Testis (tissue), 3 donors: ENCODE data around the gene CFAP299. TPM values are rescaled to one million over a fixed set of nuclear protein-coding genes. Genes with fewer than 3 reads are reported as not detected.
"Not testable (repeated sequence)": the region's sequence is repeated elsewhere in the genome, so short reads cannot be mapped to it uniquely, and the experiment has no call there.

Experiments used
- DNase-seq: peaks from one replicate; pipeline ENCODE4 v3.0.0-alpha.2; 2019
- H3K27ac ChIP-seq, 2 donors: fragments of 200-600 bp; sonication (generic); one replicate each; pipeline ENCODE4 v1.5.1; 2019
- H3K27me3 ChIP-seq: fragments of 200-600 bp; sonication (generic); one replicate; pipeline ENCODE4 v1.5.1; 2019
- H3K36me3 ChIP-seq: fragments of 200-600 bp; sonication (generic); one replicate; pipeline ENCODE4 v1.5.1; 2017; ENCODE audit warnings: low read depth; ENCODE audit errors: missing control alignments
- H3K4me1 ChIP-seq: fragments of 200-600 bp; sonication (generic); one replicate; pipeline ENCODE4 v1.5.1; 2019
- H3K4me3 ChIP-seq, 2 donors: fragments of 200-600 bp; sonication (generic); one replicate each; pipeline ENCODE4 v1.5.1; 2017 to 2019
- H3K9me3 ChIP-seq: fragments of 200-600 bp; sonication (generic); one replicate; pipeline ENCODE4 v1.5.1; 2017
- POLR2A ChIP-seq: fragments of 450-650 bp; IDR thresholded peaks from one replicate; pipeline ENCODE4 v1.6.1; 2017; ENCODE audit warnings: antibody characterized with exemption, mild to moderate bottlenecking, moderate library complexity
- WGBS, 2 donors: methylation state at CpG; one replicate each; pipeline ENCODE4 v1.1.5; 2018; 5-methylcytosine and 5-hydroxymethylcytosine counted together
- intact Hi-C: fragments of 100-400 bp; cut with DNase I; formaldehyde crosslinking; loops from one replicate; pipeline ENCODE4 v1.15.1; 2023; ENCODE audit warnings: low total_unique reads
- polyA plus RNA-seq: library from polyadenylated mRNA; stranded (reverse); fragments of 350-450 nt; fragmentation: Illumina TruSeq; extraction: RNeasy Lipid Tissue Mini Kit (QIAGEN cat#74804); gene quantifications from one replicate; pipeline ENCODE4 v1.2.3, GENCODE V29; 2014; ENCODE audit warnings: low read depth, low replicate concordance; ENCODE audit not compliant: insufficient read depth
- total RNA-seq, 2 donors: library from RNA; depleted of rRNA; stranded (reverse); fragments of >200 nt; gene quantifications; one replicate each; pipeline ENCODE4 v1.2.3, GENCODE V29; 2016
- TF ChIP-seq, protein P1 (sequence below), 3 experiments: fragments of 450-650 bp in 2 of 3; fragments of 200-600 bp in 1 of 3; sonication (generic) in 1 of 3; IDR thresholded peaks; one replicate each; pipeline ENCODE4 v1.5.1; 2016 to 2019; ENCODE audit warnings: antibody characterized with exemption in 3 of 3, mild to moderate bottlenecking in 2 of 3, moderate library complexity in 1 of 3

The CFAP299 gene
- total and polyA plus RNA-seq, 3 donors from 2014 or later = 18.1 to 51.9 (median 21.4) TPM

DNA sequence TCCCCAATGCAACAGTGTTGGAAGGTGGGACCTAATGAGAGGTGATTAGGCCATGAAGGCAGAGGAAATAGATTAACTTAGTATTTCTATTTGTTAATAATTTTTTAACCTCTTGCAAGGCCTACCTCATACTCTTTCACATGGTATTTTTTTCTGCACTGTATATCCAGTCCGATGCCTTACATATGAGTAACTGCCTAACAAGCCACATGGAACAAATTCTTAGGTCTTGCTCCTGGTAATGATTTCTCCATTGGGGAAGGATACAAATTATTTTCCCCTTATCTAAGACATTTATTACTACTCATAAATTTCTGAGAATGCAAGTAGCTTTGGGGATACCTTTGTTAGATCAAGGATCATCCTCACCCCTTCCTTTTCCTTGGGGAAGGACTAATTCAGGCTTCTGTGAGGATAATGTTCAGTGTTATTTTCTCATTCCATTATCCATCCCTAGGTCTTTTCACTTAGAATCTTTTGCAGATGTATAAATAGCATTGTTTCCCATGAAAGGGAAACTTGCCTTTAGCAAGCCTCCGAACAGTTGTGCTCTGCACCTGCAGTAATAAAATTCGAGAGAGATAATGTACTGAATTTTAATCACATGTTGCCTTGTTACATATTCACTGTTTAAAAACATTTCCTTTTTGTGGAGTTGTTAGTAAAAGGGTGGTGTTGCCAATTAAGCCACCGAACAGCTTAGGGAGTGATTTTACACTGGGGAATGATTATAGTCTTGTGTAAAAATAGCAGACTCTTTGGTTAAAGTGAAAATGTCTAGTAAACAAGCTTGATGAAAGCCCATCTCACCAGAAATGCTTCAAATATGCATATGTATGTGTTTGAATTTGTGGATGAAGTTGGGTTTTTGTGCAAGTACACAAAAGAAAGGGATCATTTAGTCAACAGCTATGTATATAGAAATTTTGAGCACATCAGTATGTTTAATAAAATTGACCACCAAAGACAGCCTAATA lies 89.9 kb downstream of the CFAP299 start:
- H3K9me3 ChIP-seq = no peaks in the 10 kb centered on the region
- intact Hi-C loops = no loop called here
- no peak for DNase-seq
- H3K27ac ChIP-seq = no peak overlapping the region
- no peak overlapping the region for H3K4me3 ChIP-seq
- no peak for TF ChIP-seq POLR2A
- TF ChIP-seq, protein P1, sequence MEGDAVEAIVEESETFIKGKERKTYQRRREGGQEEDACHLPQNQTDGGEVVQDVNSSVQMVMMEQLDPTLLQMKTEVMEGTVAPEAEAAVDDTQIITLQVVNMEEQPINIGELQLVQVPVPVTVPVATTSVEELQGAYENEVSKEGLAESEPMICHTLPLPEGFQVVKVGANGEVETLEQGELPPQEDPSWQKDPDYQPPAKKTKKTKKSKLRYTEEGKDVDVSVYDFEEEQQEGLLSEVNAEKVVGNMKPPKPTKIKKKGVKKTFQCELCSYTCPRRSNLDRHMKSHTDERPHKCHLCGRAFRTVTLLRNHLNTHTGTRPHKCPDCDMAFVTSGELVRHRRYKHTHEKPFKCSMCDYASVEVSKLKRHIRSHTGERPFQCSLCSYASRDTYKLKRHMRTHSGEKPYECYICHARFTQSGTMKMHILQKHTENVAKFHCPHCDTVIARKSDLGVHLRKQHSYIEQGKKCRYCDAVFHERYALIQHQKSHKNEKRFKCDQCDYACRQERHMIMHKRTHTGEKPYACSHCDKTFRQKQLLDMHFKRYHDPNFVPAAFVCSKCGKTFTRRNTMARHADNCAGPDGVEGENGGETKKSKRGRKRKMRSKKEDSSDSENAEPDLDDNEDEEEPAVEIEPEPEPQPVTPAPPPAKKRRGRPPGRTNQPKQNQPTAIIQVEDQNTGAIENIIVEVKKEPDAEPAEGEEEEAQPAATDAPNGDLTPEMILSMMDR (IDR thresholded peaks at IDR 0.05) = no peak
- no peaks in the 10 kb centered on the region for H3K27me3 ChIP-seq
- WGBS, 2 donors = 42 to 49% methylated on average over 4 of the region's 4 CpGs
- no peaks in the 10 kb centered on the region for H3K4me1 ChIP-seq
- H3K36me3 ChIP-seq = no peaks in the 10 kb centered on the region

DNA sequence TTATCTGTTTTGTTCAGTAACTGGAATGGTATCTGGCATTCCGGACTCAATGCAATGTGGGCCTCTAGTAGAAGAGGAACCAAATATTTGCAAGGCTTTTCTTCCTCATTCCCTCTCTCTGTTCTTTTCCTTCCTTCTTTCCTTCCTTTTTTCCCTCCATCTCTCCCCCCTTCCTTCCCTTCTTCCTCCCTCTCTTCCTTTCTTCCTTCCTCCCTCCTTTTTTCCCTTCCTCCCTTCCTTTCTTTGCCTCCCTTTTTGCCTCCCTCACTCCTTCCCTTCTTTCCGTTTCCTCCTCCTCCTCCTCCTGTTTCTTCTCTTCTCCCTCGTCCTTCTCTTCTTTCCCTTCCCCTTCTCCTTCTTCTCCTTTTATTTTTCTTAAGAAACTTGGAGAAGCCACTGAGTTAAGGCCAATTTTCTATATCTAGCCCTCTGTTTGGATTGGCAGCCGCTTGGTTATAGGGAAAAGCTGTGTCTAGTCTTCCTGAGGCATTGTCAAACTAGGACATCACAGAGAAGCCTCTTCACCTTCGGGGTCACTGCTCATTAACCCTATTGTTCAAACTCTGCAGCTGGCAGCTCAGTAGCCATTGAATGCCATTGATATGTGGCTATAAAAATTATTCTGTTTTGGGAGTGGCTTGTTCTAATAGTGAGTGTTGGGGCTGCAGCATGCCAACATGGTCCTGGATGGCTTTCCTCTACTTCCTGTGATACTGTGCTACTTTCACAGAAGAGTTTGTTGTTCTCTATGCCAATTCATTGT lies 95.9 kb downstream of the CFAP299 start:
- Histone ChIP-seq H3K27me3 (no peaks in the 10 kb centered on the region), H3K9me3 (no peaks in the 10 kb centered on the region), H3K4me1 (no peaks in the 10 kb centered on the region), H3K36me3 (no peaks in the 10 kb centered on the region), H3K27ac (no peak overlapping the region), H3K4me3 (no peak overlapping the region)
- DNase-seq = no peak
- TF ChIP-seq POLR2A = no peak
- TF ChIP-seq, protein P1 (IDR thresholded peaks at IDR 0.05) = no peak
- intact Hi-C loops = no loop called here
- 85 to 90% methylated on average over 5 of the region's 5 CpGs for WGBS, 2 donors

DNA sequence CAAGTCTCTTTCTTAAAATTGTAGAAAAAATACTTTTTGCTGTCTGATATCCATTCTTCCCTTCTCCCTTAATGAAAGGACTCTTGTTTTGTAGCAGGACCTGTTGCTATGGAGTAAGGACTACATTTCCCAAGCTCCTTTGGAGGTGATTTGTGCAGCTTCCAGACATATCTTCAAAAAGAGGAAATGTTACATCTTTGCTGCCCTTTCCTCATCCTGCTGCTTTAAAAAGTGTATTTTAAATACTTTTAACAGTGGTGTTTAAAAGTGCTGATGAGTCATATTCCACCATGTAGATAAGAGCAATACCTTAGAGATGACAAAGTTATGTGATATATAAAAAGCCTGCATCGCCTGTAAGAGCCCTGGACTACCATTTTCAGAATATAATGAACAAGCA lies 98.7 kb downstream of the CFAP299 start:
- intact Hi-C loops = no loop called here
- no peak overlapping the region for H3K27ac ChIP-seq
- H3K27me3 ChIP-seq = no peaks in the 10 kb centered on the region
- DNase-seq = no peak
- no peak for TF ChIP-seq POLR2A
- TF ChIP-seq, protein P1 (IDR thresholded peaks at IDR 0.05) = no peak
- no peaks in the 10 kb centered on the region for H3K4me1 ChIP-seq
- 88 to 100% methylated on average over 1 of the region's 1 CpG for WGBS, 2 donors
- H3K36me3 ChIP-seq = no peaks in the 10 kb centered on the region
- H3K9me3 ChIP-seq = no peaks in the 10 kb centered on the region
- no peak overlapping the region for H3K4me3 ChIP-seq

GRCh38 chr4:80438016-80438415 lies 102.5 kb downstream of the CFAP299 start:
- H3K4me3 ChIP-seq = no peak overlapping the region
- 42 to 59% methylated on average over 1 of the region's 1 CpG for WGBS, 2 donors

GRCh38 chr4:80439294-80440061 lies 103.9 kb downstream of the CFAP299 start:
- intact Hi-C loops, H3K4me1 ChIP-seq, H3K27me3 ChIP-seq, H3K36me3 ChIP-seq, H3K4me3 ChIP-seq, H3K27ac ChIP-seq, DNase-seq, H3K9me3 ChIP-seq: not testable (repeated sequence)
- WGBS, 2 donors = 80 to 93% methylated on average over 6 to 14 of the region's 14 CpGs

More at GRCh38 chr4:80438016-80438415, 102.5 kb downstream of the CFAP299 start:
- TF ChIP-seq, protein P1 (IDR thresholded peaks at IDR 0.05) = no peak
- no peak for TF ChIP-seq POLR2A
- DNase-seq = no peak
- intact Hi-C loops = no loop called here
- no peak overlapping the region for H3K27ac ChIP-seq
- no peaks in the 10 kb centered on the region for H3K4me1 ChIP-seq
- H3K27me3 ChIP-seq = no peaks in the 10 kb centered on the region
- no peaks in the 10 kb centered on the region for H3K36me3 ChIP-seq
- H3K9me3 ChIP-seq = no peaks in the 10 kb centered on the region
